Sigmoid colon (tissue), 7 donors: ENCODE data around the gene ALG13. TPM values are rescaled to one million over a fixed set of nuclear protein-coding genes. Genes with fewer than 3 reads are reported as not detected.

Experiments
- DNase-seq: peaks from one replicate; pipeline ENCODE4 v3.0.0-alpha.2; 2019
- H3K27ac ChIP-seq, 4 donors: fragments of 200-600 bp; sonication (generic); one replicate each; pipeline ENCODE4 v1.5.1; 2016 to 2019; ENCODE audit warnings: mild to moderate bottlenecking in 1 of 4
- H3K27me3 ChIP-seq, 3 donors: fragments of 200-600 bp; sonication (generic); one replicate each; pipeline ENCODE4 v1.5.1; 2019; ENCODE audit warnings: mild to moderate bottlenecking in 1 of 3
- H3K36me3 ChIP-seq, 4 donors: fragments of 200-600 bp; sonication (generic); one replicate each; pipeline ENCODE4 v1.5.1; 2016 to 2019
- H3K4me1 ChIP-seq, 4 donors: fragments of 200-600 bp; sonication (generic); one replicate each; pipeline ENCODE4 v1.5.1; 2017 to 2019
- H3K4me3 ChIP-seq, 4 donors: fragments of 200-600 bp; sonication (generic); one replicate each; pipeline ENCODE4 v1.5.1; 2017 to 2019; ENCODE audit warnings: mild to moderate bottlenecking in 2 of 4, moderate library complexity in 1 of 4
- H3K9me3 ChIP-seq, 4 donors: fragments of 200-600 bp in 3 of 4; sonication (generic) in 3 of 4; one replicate each; pipeline versions ENCODE4 v1.5.1 to v1.6.1; 2013 to 2019
- EP300 ChIP-seq, 4 donors: sonication (generic); formaldehyde crosslinking; IDR thresholded peaks; one replicate each; pipeline ENCODE4 v1.6.1; 2017; ENCODE audit warnings: antibody characterized with exemption in 4 of 4
- POLR2A ChIP-seq, 2 donors: fragments of 450-650 bp; IDR thresholded peaks; one replicate each; pipeline ENCODE4 v1.6.1; 2016; ENCODE audit warnings: antibody characterized with exemption in 2 of 2, mild to moderate bottlenecking in 2 of 2, moderate library complexity in 2 of 2
- POLR2AphosphoS5 ChIP-seq, 4 donors: sonication (generic); formaldehyde crosslinking; IDR thresholded peaks; one replicate each; pipeline ENCODE4 v1.6.1; 2017; ENCODE audit warnings: antibody characterized with exemption in 4 of 4
- WGBS, 2 donors: extraction: QIAGEN DNeasy Blood & Tissue Kit; methylation state at CpG; one replicate each; pipeline ENCODE4 v1.1.7; 2013; 5-methylcytosine and 5-hydroxymethylcytosine counted together
- intact Hi-C: fragments of 100-400 bp; cut with DNase I; formaldehyde crosslinking; loops from one replicate; pipeline ENCODE4 v1.15.1; 2023
- polyA plus RNA-seq, 3 donors: library from polyadenylated mRNA; stranded (reverse); fragments of 200-250 nt; gene quantifications; one replicate each; pipeline ENCODE4 v1.2.3, GENCODE V29; 2013
- total RNA-seq, 4 donors: library from RNA; depleted of rRNA; stranded (reverse); fragments of >200 nt; gene quantifications; one replicate each; pipeline ENCODE4 v1.1.0, GENCODE V29; 2016
- TF ChIP-seq, protein P1 (sequence below), 4 experiments: fragments of 450-650 bp in 3 of 4; fragments of 200-600 bp in 1 of 4; IDR thresholded peaks; one replicate each; pipeline ENCODE4 v1.5.1; 2016 to 2019; ENCODE audit warnings: antibody characterized with exemption in 4 of 4, mild to moderate bottlenecking in 3 of 4, moderate library complexity in 2 of 4
- donor health status: healthy with polysubstance abuse.
- donor health status: Bipolar disorder and iron deficiency.
- donor health status: healthy.

The ALG13 gene
- total and polyA plus RNA-seq, 7 donors = 24.2 to 80.9 (median 46.4) TPM

DNA sequence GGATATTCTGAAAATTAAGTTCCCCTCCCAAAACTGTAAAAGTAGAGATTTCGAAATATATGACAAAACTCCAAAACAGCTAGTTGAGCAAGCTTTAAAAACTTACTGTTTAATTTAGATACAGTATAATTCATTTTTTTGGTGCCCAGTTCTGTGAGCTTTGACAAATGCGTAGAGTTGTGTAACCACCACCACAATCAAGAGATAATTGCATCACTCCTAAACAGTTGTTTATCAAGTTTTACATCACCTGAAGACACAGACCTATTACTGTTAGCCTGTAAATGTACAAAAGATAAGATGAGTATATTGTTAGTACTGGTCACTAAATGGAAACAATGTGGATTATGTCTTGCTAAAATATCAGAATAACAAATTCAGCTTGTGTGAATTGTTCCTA is 62.3 kb downstream of the ALG13 start:
- Histone ChIP-seq H3K27ac (no peak overlapping the region), H3K27me3 (no peaks in the 10 kb centered on the region), H3K4me1 (no peaks in the 10 kb centered on the region), H3K9me3 (no peaks in the 10 kb centered on the region), H3K4me3 (no peak overlapping the region), H3K36me3 (peaks cover 0 to 10% (median 0%) of the 10 kb centered on the region in 4 donors)
- intact Hi-C loops = no loop called here
- WGBS, 2 donors = 96 to 99% methylated on average over 2 of the region's 2 CpGs
- no peak for DNase-seq
- TF ChIP-seq POLR2AphosphoS5 (IDR thresholded peaks at IDR 0.05) = no peak
- no peak for TF ChIP-seq EP300 (IDR thresholded peaks at IDR 0.05)
- TF ChIP-seq, protein P1, sequence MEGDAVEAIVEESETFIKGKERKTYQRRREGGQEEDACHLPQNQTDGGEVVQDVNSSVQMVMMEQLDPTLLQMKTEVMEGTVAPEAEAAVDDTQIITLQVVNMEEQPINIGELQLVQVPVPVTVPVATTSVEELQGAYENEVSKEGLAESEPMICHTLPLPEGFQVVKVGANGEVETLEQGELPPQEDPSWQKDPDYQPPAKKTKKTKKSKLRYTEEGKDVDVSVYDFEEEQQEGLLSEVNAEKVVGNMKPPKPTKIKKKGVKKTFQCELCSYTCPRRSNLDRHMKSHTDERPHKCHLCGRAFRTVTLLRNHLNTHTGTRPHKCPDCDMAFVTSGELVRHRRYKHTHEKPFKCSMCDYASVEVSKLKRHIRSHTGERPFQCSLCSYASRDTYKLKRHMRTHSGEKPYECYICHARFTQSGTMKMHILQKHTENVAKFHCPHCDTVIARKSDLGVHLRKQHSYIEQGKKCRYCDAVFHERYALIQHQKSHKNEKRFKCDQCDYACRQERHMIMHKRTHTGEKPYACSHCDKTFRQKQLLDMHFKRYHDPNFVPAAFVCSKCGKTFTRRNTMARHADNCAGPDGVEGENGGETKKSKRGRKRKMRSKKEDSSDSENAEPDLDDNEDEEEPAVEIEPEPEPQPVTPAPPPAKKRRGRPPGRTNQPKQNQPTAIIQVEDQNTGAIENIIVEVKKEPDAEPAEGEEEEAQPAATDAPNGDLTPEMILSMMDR (IDR thresholded peaks at IDR 0.05) = no peak
- TF ChIP-seq POLR2A (IDR thresholded peaks at IDR 0.05) = no peak

DNA sequence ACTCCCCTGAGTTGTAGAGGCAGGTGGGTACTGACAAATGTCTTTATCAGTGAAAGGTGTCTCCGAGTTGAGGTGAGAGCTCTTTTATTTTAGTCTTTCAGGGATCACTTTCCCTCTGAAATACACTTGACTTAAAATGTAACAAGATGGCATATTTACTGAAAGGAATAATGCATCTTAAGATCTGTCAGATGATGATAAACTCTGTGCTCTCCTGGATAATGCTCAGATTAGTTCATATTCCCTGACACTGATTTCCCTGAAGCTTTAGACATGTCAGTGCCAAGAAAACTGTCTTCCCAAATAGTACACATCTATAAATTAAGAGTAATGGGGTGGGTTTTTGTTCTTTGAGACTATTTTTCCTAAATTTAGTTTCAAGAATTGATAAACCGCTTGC is 75.5 kb downstream of the ALG13 start:
- Histone ChIP-seq H3K4me1 (no peaks in the 10 kb centered on the region), H3K9me3 (no peaks in the 10 kb centered on the region), H3K27me3 (no peaks in the 10 kb centered on the region), H3K36me3 (peaks cover 0 to 18% (median 7%) of the 10 kb centered on the region in 4 donors), H3K4me3 (no peak overlapping the region), H3K27ac (no peak overlapping the region)
- 96 to 97% methylated on average over 2 of the region's 2 CpGs for WGBS, 2 donors
- intact Hi-C loops = no loop called here
- TF ChIP-seq, protein P1 (IDR thresholded peaks at IDR 0.05) = no peak
- TF ChIP-seq POLR2AphosphoS5 (IDR thresholded peaks at IDR 0.05) = no peak
- no peak for TF ChIP-seq POLR2A (IDR thresholded peaks at IDR 0.05)
- TF ChIP-seq EP300 (IDR thresholded peaks at IDR 0.05) = no peak
- no peak for DNase-seq

DNA sequence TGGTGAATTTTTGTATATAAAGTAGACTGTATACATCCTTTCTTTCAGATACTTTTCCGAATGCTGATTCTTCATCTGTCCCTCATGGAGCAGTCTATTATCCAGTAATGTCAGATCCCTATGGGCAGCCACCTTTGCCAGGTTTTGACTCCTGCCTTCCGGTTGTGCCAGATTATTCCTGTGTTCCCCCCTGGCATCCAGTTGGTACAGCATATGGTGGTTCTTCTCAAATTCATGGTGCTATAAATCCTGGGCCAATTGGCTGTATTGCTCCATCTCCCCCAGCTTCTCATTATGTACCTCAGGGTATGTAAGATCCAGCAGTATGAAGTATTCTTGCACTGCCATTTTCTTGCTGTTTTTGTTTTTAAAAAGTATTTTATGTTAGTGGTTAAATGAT is 78.7 kb downstream of the ALG13 start:
- H3K36me3 ChIP-seq = peaks cover 0 to 2% (median 0%) of the 10 kb centered on the region in 4 donors
- no peak for DNase-seq
- no peaks in the 10 kb centered on the region for H3K4me1 ChIP-seq
- no peak overlapping the region for H3K4me3 ChIP-seq
- no peaks in the 10 kb centered on the region for H3K27me3 ChIP-seq
- TF ChIP-seq POLR2A (IDR thresholded peaks at IDR 0.05) = no peak
- TF ChIP-seq POLR2AphosphoS5 (IDR thresholded peaks at IDR 0.05) = no peak
- TF ChIP-seq, protein P1 (IDR thresholded peaks at IDR 0.05) = no peak
- TF ChIP-seq EP300 (IDR thresholded peaks at IDR 0.05) = no peak
- intact Hi-C loops = no loop called here
- no peaks in the 10 kb centered on the region for H3K9me3 ChIP-seq
- 95 to 97% methylated on average over 2 of the region's 2 CpGs for WGBS, 2 donors
- H3K27ac ChIP-seq = no peak overlapping the region

DNA sequence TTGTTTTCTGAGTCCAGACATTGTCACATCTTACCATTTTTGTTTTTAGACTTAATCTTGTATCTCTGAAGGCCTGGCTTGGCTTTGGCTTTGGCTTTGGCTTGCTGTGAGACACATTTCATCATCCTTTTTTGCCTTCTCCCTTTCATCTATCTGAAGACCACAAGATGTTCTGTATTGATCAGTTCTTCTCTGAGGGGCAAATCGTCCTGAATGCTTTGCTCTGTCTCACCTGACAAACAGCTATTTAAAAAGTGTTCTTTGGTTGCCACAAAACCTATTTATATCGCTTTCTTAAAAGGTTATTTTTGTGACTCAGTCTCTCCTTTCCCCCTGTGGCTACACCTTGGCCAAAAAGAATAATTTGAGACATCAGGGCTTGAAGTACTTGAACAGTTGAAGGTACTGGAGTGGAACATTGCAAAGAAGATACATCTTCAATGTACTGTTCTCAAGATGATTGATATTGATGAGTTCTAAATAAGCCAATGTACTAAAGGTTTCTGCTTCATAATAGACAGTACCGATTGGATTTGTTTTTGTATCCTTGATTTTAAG is 80.7 kb downstream of the ALG13 start:
- H3K36me3 ChIP-seq = peaks cover 0 to 11% (median 0%) of the 10 kb centered on the region in 4 donors
- intact Hi-C loops = no loop called here
- H3K9me3 ChIP-seq = no peaks in the 10 kb centered on the region
- WGBS, 2 donors = 81 to 94% methylated on average over 3 of the region's 3 CpGs
- no peak overlapping the region for H3K27ac ChIP-seq
- H3K27me3 ChIP-seq = no peaks in the 10 kb centered on the region
- no peaks in the 10 kb centered on the region for H3K4me1 ChIP-seq
- DNase-seq = no peak
- no peak overlapping the region for H3K4me3 ChIP-seq
- TF ChIP-seq, protein P1 (IDR thresholded peaks at IDR 0.05) = no peak
- no peak for TF ChIP-seq POLR2AphosphoS5 (IDR thresholded peaks at IDR 0.05)
- no peak for TF ChIP-seq POLR2A (IDR thresholded peaks at IDR 0.05)
- TF ChIP-seq EP300 (IDR thresholded peaks at IDR 0.05) = no peak

DNA sequence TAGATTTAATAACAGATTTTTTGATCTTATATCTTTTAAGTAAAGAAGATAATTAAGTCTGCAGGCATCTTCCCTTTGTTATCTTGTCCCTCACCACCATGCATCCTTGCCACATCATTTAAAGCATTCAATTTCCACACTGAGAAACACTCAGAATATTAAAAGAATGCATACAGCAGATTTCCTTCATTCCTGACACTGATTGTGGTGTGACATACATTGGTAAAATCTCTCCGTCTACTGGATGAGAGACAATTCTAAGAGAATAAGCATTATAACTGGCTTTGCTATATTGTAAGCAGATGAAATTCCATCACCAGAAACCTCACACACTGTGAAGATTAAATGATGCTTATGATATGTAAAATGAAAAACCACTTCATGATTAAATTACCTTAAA is 97.6 kb downstream of the ALG13 start:
- TF ChIP-seq POLR2A (IDR thresholded peaks at IDR 0.05) (no peak), EP300 (IDR thresholded peaks at IDR 0.05) (no peak), POLR2AphosphoS5 (IDR thresholded peaks at IDR 0.05) (no peak)
- TF ChIP-seq, protein P1 (IDR thresholded peaks at IDR 0.05) = no peak
- H3K36me3 ChIP-seq = no peaks in the 10 kb centered on the region
- H3K4me1 ChIP-seq = no peaks in the 10 kb centered on the region
- H3K27me3 ChIP-seq = no peaks in the 10 kb centered on the region
- DNase-seq = no peak
- H3K9me3 ChIP-seq = no peaks in the 10 kb centered on the region
- intact Hi-C loops = no loop called here
- no peak overlapping the region for H3K4me3 ChIP-seq
- WGBS, 2 donors = 100% methylated on average over 1 of the region's 1 CpG
- no peak overlapping the region for H3K27ac ChIP-seq
